KMS-11 (cell line): Measurements from ENCODE around the gene PDCD2L.
"Not testable (repeated sequence)": the region's sequence is repeated elsewhere in the genome, so short reads cannot be mapped to it uniquely, and the experiment has no call there.

Source experiments
- H2AFZ ChIP-seq: fragments of 200-600 bp; sonication (generic); 2 replicates; pipeline ENCODE4 v1.6.1; 2016; ENCODE audit warnings: antibody characterized with exemption, mixed run types, low read depth
- H3K27ac ChIP-seq: fragments of 200-600 bp; sonication (generic); 2 replicates; pipeline ENCODE4 v1.6.1; 2016; ENCODE audit warnings: mild to moderate bottlenecking, mixed run types
- H3K27me3 ChIP-seq: fragments of 200-600 bp; sonication (generic); 2 replicates; pipeline ENCODE4 v1.6.1; 2017; ENCODE audit warnings: mild to moderate bottlenecking, low read depth, mixed run types, moderate library complexity; ENCODE audit not compliant: insufficient read depth
- H3K36me3 ChIP-seq: fragments of 200-600 bp; sonication (generic); 2 replicates; pipeline ENCODE4 v1.6.1; 2017; ENCODE audit warnings: mild to moderate bottlenecking, mixed run types; ENCODE audit not compliant: insufficient read depth
- H3K4me1 ChIP-seq: fragments of 200-600 bp; sonication (generic); 2 replicates; pipeline ENCODE4 v1.6.1; 2016; ENCODE audit warnings: mild to moderate bottlenecking, low read depth, mixed run types; ENCODE audit not compliant: poor library complexity, severe bottlenecking
- H3K4me2 ChIP-seq: fragments of 200-600 bp; sonication (generic); 2 replicates; pipeline ENCODE4 v1.7.0; 2016; ENCODE audit warnings: mild to moderate bottlenecking, mixed run types
- H3K4me3 ChIP-seq: fragments of 200-600 bp; sonication (generic); IDR thresholded peaks from 2 replicates; pipeline ENCODE4 v1.6.1; 2017; ENCODE audit warnings: low read depth, low read length, mixed read lengths; ENCODE audit not compliant: insufficient read depth
- H3K79me2 ChIP-seq: fragments of 200-600 bp; sonication (generic); 2 replicates; pipeline ENCODE4 v1.6.1; 2016; ENCODE audit warnings: low read depth, mixed run types; ENCODE audit not compliant: insufficient read depth
- H3K9ac ChIP-seq: fragments of 200-600 bp; sonication (generic); 2 replicates; pipeline ENCODE4 v1.6.1; 2016; ENCODE audit warnings: mild to moderate bottlenecking, mixed run types
- H4K20me1 ChIP-seq: fragments of 200-600 bp; sonication (generic); 2 replicates; pipeline ENCODE4 v1.6.1; 2016; ENCODE audit warnings: mild to moderate bottlenecking, mixed run types; ENCODE audit not compliant: insufficient read depth
- CTCF ChIP-seq: fragments of 200-600 bp; sonication (generic); conservative IDR thresholded peaks from 2 replicates; pipeline ENCODE4 v1.6.1; 2017; ENCODE audit warnings: low read depth, mild to moderate bottlenecking, antibody characterized with exemption, low read length, moderate library complexity, mixed read lengths

Gene PDCD2L

DNA sequence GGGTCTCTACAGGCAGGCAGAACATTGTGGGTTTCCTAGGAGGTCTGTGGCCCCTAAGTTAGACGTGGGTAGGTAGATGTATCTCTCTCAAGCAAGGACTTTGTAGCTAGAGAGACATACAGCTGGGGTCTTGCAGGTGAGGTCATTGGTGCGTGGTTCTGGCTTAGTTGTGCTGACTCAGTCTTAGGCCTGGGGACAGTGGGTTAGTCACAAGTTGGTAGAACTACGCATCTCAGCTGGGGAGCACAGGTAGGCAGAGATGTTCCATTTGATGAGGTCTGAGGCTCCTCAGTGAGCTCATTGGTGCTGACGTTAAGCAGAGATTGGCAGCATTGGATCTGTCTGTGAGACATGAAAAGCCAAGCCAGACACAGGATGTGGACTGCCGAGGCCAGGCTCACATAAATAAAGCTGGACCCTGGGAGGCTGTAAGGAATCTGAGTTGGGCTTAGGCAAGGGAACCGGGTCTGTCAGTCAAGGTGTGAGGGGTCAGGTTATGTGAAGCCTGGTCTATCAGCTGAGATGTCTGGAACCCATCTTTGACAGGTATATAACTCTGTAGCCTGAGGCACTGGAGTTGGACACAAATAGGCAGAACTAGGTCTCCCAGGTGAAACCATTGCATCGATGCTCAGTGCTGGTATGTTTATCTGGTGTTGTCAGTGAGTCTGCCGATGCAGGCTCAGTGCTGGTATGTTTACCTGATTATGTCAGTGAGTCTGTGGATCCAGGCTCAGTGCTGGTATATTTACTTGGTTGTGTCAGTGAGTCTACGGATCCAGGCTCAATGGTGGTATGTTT, 17.4 kb upstream of the PDCD2L start:
- Histone ChIP-seq H3K27me3 (no peaks in the 10 kb centered on the region), H3K4me2 (no peak overlapping the region), H2AFZ (no peak overlapping the region), H3K4me1 (no peaks in the 10 kb centered on the region), H4K20me1 (no peaks in the 10 kb centered on the region), H3K36me3 (peaks cover 6% of the 10 kb centered on the region; the same call in 1 of the 2 replicates), H3K4me3 (no peak overlapping the region), H3K9ac (no peak overlapping the region), H3K27ac (no peak overlapping the region), H3K79me2 (no peaks in the 10 kb centered on the region; the same call in 1 of the 2 replicates)
- TF ChIP-seq CTCF: no peak

DNA sequence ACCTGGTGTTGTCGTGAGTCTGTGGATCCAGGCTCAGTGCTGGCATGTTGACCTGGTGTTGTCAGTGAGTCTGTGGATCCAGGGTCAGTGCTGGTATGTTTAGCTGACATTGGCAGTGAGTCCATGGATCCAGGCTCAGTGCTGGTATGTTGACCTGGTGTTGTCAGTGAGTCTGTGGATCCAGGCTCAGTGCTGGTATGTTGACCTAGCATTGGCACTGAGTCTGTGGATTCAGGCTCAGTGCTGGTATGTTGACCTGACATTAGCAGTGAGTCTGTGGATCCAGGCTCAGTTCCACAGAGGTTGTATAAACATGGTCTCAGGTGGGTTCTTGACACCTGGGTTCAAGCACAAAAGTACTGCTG, 16.8 kb upstream of the PDCD2L start:
- H3K27me3 ChIP-seq: no peaks in the 10 kb centered on the region
- H3K4me1 ChIP-seq: no peaks in the 10 kb centered on the region
- no peaks in the 10 kb centered on the region; the same call in 1 of the 2 replicates for H3K79me2 ChIP-seq
- H3K36me3 ChIP-seq: peaks cover 6% of the 10 kb centered on the region; the same call in 1 of the 2 replicates
- no peak overlapping the region for H3K9ac ChIP-seq
- H3K4me3 ChIP-seq: no peak overlapping the region
- no peak for TF ChIP-seq CTCF
- no peak overlapping the region for H3K27ac ChIP-seq
- H2AFZ ChIP-seq: no peak overlapping the region
- no peak overlapping the region for H3K4me2 ChIP-seq
- no peaks in the 10 kb centered on the region for H4K20me1 ChIP-seq

- not testable (repeated sequence) for H3K27me3 ChIP-seq, H3K36me3 ChIP-seq, H3K4me1 ChIP-seq, H3K4me3 ChIP-seq, H3K27ac ChIP-seq, H3K4me2 ChIP-seq, H3K79me2 ChIP-seq, H3K9ac ChIP-seq, H2AFZ ChIP-seq, H4K20me1 ChIP-seq
Measured at GRCh38 chr19:34388745-34389144, 15.5 kb upstream of the PDCD2L start.

DNA sequence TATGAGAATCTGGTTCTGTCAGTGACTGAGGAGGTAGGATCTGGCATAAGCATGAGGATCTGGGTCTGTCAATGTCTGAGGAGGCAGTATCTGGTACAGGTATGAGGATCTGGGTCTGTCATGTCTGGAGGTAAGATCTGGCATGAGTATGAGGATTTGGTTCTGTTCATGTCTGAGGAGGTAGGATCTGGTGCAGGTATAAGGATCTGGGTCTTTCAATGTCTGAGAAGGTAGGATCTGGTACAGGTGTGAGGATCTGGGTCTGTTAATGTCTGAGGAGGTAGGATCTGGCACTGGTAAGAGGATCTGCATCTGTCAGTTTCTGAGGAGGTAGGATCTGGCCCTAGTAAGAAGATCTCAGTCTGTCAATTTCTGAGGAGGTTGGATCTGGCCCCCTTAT, 12.4 kb upstream of the PDCD2L start:
- Histone ChIP-seq H3K79me2 (no peaks in the 10 kb centered on the region; the same call in 1 of the 2 replicates), H2AFZ (no peak overlapping the region), H3K4me2 (no peak overlapping the region), H3K36me3 (peaks cover 10% of the 10 kb centered on the region; the same call in 1 of the 2 replicates), H3K9ac (no peak overlapping the region), H4K20me1 (no peaks in the 10 kb centered on the region), H3K27me3 (no peaks in the 10 kb centered on the region), H3K27ac (no peak overlapping the region), H3K4me1 (no peaks in the 10 kb centered on the region), H3K4me3 (no peak overlapping the region)
- no peak for TF ChIP-seq CTCF

DNA sequence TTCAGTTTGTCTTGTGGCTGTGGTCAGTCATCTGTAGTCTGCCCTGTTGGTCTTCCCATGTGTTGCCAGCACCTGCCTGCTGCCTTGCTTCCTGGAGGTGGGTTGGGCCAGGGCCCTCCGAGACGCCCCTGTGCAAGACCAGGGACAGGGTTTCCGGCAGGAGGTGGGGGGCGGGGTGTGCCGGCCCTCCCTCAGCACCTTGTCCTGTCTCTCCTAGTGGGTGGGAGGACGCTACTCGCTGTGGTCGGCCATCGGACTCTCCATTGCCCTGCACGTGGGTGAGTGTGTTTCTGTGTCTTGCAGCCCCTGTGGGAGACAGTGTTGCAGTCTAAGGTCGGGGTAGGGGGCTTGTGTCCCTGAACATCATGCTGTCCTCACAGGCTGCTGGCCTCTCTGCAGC, 11.2 kb upstream of the PDCD2L start:
- Histone ChIP-seq H4K20me1 (no peaks in the 10 kb centered on the region), H3K4me2 (no peak overlapping the region), H3K36me3 (peaks cover 10% of the 10 kb centered on the region; the same call in 1 of the 2 replicates), H3K79me2 (no peaks in the 10 kb centered on the region; the same call in 1 of the 2 replicates), H3K4me1 (no peaks in the 10 kb centered on the region), H3K27me3 (no peaks in the 10 kb centered on the region), H3K9ac (no peak overlapping the region), H2AFZ (no peak overlapping the region), H3K4me3 (no peak overlapping the region), H3K27ac (no peak overlapping the region)
- no peak for TF ChIP-seq CTCF
